ENCODE measurements around the gene KCNJ1. TPM values are rescaled to one million over a fixed set of nuclear protein-coding genes. Genes with fewer than 3 reads are reported as not detected.

KCNJ1 gene
- polyA plus RNA-seq, 1 of the 3 experiments (the other 2 are of a cell fraction), result not detected

- TF ChIP-seq IRF3 (IDR thresholded peaks at IDR 0.05; ENCODE audit: low read depth, low read length) (no peak), FOSL2 (IDR thresholded peaks at IDR 0.05; ENCODE audit: borderline replicate concordance, low read depth) (peak; percentile 68; the same call in 1 of the 2 replicates), YY1 (IDR thresholded peaks at IDR 0.05; ENCODE audit: low read depth) (no peak), ELF1 (IDR thresholded peaks at IDR 0.05) (no peak), RFX5 (IDR thresholded peaks at IDR 0.05; ENCODE audit: low read length) (no peak), PBX3 (IDR thresholded peaks at IDR 0.05) (no peak), CHD2 (IDR thresholded peaks at IDR 0.05; ENCODE audit: low read length, partially characterized antibody) (peak; percentile 32), RAD21 (IDR thresholded peaks at IDR 0.05; ENCODE audit: low read length) (no peak), JUND (IDR thresholded peaks at IDR 0.05) (peak; percentile 57), NRF1 (IDR thresholded peaks at IDR 0.05; ENCODE audit: low read depth, low read length) (no peak), ZBTB33 (IDR thresholded peaks at IDR 0.05; ENCODE audit: borderline replicate concordance, low read depth) (no peak), TCF12 (IDR thresholded peaks at IDR 0.05) (peak; percentile 53), MAX (IDR thresholded peaks at IDR 0.05; ENCODE audit: low read depth) (no peak), GABPA (IDR thresholded peaks at IDR 0.05; ENCODE audit: low read depth) (no peak), EZH2phosphoT487 (IDR thresholded peaks at IDR 0.05; ENCODE audit: borderline replicate concordance, low read depth) (no peak), MEF2A (IDR thresholded peaks at IDR 0.05; ENCODE audit: borderline replicate concordance, low read depth) (no peak), TEAD4 (IDR thresholded peaks at IDR 0.05; ENCODE audit: borderline replicate concordance, insufficient read depth) (no peak), MXI1 (IDR thresholded peaks at IDR 0.05; ENCODE audit: low read depth, low read length) (no peak), FOXM1 (IDR thresholded peaks at IDR 0.05; ENCODE audit: low read depth) (no peak), TAF1 (IDR thresholded peaks at IDR 0.05; ENCODE audit: borderline replicate concordance, low read depth, low read length) (no peak), FOXJ3 (CRISPR knock-in tag; IDR thresholded peaks at IDR 0.05) (peak; percentile 26; the same call in 1 of the 2 replicates), RCOR1 (IDR thresholded peaks at IDR 0.05; ENCODE audit: low read length) (peak; percentile 93), NFIC (IDR thresholded peaks at IDR 0.05; ENCODE audit: borderline replicate concordance) (peak; percentile 54; the same call in 1 of the 2 replicates)
These were observed 41.5 kb upstream of the KCNJ1 start (continued) for GRCh38 chr11:128908391-128909246.
